GM12875 (cell line): ENCODE data around the gene TBL1X.

Experiments
- H3K4me3 ChIP-seq: one replicate; pipeline ENCODE4 v1.5.1; 2011; ENCODE audit warnings: low read depth, low read length, control low read depth
- TF ChIP-seq, protein P1 (sequence below): IDR thresholded peaks from 2 replicates; pipeline ENCODE4 v1.5.1; 2011; ENCODE audit warnings: low read depth, mild to moderate bottlenecking, control low read depth, inconsistent platforms, low read length, moderate library complexity, borderline replicate concordance; ENCODE audit not compliant: insufficient read depth

TBL1X gene

DNA sequence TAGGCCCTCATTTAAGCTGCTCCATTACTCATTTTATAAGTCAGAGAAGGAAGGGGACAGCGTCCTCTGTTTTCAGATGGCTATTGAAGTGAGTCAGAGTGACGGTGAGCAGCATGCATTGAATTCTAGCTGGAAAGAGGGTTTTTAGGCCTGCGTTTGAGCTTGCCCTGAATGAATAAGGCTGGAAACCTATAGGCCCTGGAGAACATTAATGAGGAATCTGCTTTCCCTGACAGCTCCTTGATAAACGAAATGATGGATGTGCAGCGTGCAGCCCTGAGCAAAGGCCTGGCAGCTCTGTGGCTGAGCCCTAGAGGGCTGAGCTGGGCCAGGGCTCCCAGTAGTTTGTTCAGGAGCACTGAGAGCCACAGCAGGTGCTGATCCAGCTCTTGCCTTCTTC, 33.4 kb downstream of the TBL1X start:
- TF ChIP-seq, protein P1, sequence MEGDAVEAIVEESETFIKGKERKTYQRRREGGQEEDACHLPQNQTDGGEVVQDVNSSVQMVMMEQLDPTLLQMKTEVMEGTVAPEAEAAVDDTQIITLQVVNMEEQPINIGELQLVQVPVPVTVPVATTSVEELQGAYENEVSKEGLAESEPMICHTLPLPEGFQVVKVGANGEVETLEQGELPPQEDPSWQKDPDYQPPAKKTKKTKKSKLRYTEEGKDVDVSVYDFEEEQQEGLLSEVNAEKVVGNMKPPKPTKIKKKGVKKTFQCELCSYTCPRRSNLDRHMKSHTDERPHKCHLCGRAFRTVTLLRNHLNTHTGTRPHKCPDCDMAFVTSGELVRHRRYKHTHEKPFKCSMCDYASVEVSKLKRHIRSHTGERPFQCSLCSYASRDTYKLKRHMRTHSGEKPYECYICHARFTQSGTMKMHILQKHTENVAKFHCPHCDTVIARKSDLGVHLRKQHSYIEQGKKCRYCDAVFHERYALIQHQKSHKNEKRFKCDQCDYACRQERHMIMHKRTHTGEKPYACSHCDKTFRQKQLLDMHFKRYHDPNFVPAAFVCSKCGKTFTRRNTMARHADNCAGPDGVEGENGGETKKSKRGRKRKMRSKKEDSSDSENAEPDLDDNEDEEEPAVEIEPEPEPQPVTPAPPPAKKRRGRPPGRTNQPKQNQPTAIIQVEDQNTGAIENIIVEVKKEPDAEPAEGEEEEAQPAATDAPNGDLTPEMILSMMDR: no peak
- H3K4me3 ChIP-seq: no peak overlapping the region

DNA sequence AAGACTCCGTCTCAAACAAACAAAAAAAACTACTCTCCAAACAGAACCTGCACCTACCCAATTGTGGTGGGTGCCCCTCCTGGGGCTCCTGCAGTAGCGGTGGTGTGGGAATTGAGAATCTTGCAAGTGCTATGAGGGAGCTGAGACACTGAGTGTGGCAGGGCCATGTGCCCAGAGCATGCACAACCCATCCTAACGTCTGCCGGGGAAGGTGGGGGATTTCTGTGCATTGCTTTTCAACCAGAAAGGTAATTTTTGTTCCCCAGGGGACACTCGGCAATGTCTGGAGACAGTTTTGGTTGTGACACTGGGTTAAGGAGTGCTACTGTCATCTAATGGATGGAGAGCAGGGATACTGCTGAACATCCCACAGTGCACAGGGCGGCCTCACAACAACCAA, 35.7 kb downstream of the TBL1X start:
- TF ChIP-seq, protein P1: no peak
- no peak overlapping the region for H3K4me3 ChIP-seq

DNA sequence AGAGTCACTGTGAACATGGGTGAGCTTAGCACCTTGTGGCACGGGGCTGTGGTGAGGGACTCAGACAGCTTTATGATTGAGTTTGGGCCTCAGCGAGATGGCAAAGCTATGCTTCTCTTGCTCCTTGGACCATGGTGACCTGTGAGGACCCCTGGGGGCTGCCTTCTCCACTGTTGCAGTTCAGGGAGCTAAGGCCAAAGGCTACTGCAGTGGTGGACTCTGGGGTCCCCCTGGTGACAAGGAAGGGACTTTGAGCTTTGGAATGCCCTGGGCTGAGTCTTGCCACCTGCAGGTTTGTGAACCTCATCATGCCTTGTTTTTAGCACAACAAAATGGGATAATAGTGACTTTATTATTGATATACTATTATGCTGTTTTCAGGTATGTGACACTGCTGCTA, 36.5 kb downstream of the TBL1X start:
- TF ChIP-seq, protein P1: no peak
- no peak overlapping the region for H3K4me3 ChIP-seq

DNA sequence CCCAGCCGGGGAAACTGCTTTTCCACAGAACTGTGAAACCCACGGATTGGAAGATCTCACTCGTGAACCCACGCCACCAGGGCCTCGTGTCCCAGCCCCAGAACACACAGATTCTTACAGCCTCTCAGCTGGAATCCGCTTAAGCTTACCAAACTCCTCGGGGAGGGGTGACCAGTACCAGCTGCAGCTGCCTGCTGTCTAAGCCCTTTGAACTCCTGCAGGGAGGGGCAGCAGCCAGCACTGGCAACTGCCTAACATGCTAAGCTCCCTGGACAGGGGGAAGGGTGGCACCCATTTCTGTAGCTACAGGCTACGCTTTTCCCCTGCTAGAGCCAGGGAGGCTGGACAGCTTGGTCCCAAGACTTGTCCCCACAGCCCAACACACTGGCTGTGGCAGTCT, 38.4 kb downstream of the TBL1X start:
- TF ChIP-seq, protein P1: no peak
- H3K4me3 ChIP-seq: no peak overlapping the region

DNA sequence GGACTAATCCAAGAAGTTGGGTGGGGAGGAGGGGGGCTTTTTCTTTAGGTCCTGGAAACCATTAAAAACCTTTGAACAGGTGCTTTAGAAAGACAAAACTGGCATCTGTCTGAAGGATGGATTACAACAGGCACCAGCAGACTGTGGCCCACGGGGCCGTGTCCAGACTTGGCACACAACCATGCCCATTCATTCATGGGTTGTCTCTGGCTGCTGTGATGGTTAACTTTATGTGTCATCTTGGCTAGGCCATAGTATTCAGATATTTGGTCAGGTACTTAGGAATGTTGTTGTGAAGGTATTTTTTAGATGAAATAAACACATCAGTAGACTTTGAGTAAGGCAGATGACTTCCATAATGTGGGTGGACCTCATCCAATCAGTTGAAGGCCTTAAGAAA, 45.5 kb downstream of the TBL1X start:
- no peak overlapping the region for H3K4me3 ChIP-seq
- TF ChIP-seq, protein P1: no peak

DNA sequence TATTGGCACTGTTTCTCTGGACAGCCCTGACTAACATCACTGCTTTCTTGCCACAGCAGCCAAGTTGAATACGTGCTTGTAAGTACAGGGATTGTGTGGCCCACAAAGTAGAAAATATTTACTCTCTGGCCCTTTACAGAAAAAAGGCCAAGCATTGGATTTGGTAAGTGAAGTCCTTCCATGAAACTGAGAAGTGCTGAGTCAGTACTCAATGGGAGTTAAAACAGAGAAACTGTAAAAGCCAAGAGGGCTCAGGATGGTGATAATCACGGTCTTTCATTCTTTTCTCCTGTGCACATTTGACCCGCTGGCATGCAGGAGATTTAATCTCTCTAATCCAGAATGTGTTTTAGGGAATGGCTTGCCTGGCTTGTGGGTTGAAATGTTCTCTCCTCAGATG, 46.1 kb downstream of the TBL1X start:
- TF ChIP-seq, protein P1: no peak

DNA sequence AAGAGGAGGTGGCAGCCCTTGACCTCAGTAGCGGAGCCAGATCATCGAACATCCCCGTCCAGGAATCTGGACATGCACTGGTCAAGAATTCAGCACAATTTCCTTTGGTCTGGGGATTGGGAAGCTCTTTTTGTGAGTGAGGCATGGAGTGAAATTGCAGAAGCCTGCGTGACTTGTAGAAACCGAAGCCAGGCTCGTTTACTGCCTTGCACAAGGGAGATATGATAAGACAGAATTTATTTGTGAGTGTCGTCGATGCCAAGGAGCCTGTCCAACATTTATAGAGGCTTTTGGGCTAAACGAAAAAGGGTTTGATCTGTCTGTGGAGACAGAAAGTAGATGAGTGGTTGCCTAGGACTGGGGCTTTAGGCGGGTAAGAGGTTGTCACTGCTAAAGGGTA, 50.6 kb downstream of the TBL1X start:
- no peak overlapping the region for H3K4me3 ChIP-seq
- TF ChIP-seq, protein P1: no peak

More for the DNA sequence above, 46.1 kb downstream of the TBL1X start:
- no peak overlapping the region for H3K4me3 ChIP-seq
